ENCODE measurements around the gene ATP6V1C2. TPM values are rescaled to one million over a fixed set of nuclear protein-coding genes. Genes with fewer than 3 reads are reported as not detected.

ATP6V1C2 gene
- total RNA-seq, 1 experiment from 2014 or later = 0.40 TPM

DNA sequence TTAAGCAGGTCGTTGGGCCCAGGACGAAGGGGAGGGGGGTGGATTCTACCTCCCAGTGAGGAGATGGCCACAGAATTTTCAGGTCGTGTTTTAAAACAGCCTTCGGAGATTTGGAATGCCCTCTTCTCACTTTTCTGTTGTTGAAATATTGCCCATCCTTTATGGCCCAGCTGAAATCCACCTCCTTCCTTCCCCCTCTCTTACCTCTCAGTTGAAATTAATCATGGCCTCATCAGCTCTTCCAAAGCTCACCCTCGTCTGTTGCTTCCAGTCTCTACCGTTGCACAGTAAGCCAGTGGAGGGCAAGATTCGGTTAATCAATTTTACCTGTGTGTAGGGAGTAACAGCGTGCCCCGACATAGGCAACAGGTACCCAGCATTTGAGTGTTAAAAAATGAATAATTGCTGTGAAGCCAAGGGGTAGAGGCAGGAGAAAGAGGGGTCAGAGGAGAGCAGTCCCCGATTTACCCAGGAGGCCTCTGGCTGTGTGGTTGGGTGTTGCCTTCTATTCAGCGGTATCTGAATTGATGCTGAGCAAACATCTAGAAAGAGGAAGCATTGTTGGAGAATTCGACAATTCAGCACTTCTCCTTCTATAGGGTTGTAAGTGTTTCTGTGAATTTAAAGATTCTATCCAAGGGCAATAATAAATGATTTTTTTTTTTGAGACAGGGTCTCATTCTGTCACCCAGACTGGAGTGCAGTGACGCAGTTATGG lies 99.7 kb downstream of the ATP6V1C2 start:
- no TSS peak for BruUV-seq (replicated peaks)
- no peak for ATAC-seq
- Histone ChIP-seq H3K27me3 (ENCODE audit: low read length) (peaks cover 55% of the 10 kb centered on the region), H3K4me3 (ENCODE audit: low read length) (no peak overlapping the region), H4K20me1 (ENCODE audit: low read length) (no peaks in the 10 kb centered on the region), H3K9me2 (replicated peaks; ENCODE audit: low read length) (no peaks in the 10 kb centered on the region), H3F3A (ENCODE audit: low read length, unreplicated experiment) (no peaks in the 10 kb centered on the region), H3K36me3 (ENCODE audit: low read depth, low read length) (no peaks in the 10 kb centered on the region), H3K27ac (ENCODE audit: low read length) (no peak overlapping the region), H3K9ac (ENCODE audit: low read length) (no peak overlapping the region), H3K4me2 (ENCODE audit: low read length) (no peak overlapping the region), H3K9me3 (ENCODE audit: low read length) (no peaks in the 10 kb centered on the region), H3K4me1 (ENCODE audit: insufficient read depth, low read length) (no peaks in the 10 kb centered on the region), H2AFZ (ENCODE audit: low read length) (no peak overlapping the region), H3K79me2 (ENCODE audit: low read length) (no peaks in the 10 kb centered on the region)
- no peak for DNase-seq
- intact Hi-C loops (cut with micrococcal nuclease) = no loop called here
- ChIA-PET CTCF (no interaction called here), POLR2A (ENCODE audit: unreplicated experiment) (no interaction called here)
- TF ChIP-seq, protein P1, sequence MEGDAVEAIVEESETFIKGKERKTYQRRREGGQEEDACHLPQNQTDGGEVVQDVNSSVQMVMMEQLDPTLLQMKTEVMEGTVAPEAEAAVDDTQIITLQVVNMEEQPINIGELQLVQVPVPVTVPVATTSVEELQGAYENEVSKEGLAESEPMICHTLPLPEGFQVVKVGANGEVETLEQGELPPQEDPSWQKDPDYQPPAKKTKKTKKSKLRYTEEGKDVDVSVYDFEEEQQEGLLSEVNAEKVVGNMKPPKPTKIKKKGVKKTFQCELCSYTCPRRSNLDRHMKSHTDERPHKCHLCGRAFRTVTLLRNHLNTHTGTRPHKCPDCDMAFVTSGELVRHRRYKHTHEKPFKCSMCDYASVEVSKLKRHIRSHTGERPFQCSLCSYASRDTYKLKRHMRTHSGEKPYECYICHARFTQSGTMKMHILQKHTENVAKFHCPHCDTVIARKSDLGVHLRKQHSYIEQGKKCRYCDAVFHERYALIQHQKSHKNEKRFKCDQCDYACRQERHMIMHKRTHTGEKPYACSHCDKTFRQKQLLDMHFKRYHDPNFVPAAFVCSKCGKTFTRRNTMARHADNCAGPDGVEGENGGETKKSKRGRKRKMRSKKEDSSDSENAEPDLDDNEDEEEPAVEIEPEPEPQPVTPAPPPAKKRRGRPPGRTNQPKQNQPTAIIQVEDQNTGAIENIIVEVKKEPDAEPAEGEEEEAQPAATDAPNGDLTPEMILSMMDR (conservative IDR thresholded peaks at IDR 0.05; ENCODE audit: low read depth, low read length) = no peak
- TF ChIP-seq EZH2phosphoT487 (IDR thresholded peaks at IDR 0.05; ENCODE audit: borderline replicate concordance, low read length) = no peak
- TF ChIP-seq EZH2 (IDR thresholded peaks at IDR 0.05; ENCODE audit: low read length, unreplicated experiment) = no peak

DNA sequence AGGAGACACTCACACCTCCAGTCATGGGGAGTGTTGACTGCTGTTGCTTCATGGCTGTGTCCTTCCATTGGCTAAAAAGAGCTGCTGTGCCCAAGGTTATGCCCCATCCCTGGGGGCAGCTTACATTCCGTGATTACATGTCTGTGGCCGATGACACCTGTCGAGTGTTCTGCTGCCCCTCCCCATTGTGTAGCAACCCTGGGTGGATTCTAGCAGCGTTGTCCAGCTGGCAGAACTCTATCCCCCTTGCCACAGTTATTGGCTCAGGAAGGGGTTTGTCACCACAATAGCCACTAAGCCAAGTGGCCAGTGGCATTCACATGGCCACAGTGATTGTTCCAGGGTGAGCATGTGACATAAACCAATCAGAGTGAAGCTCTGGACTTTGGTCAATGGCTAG lies 102.8 kb downstream of the ATP6V1C2 start:
- H3K36me3 ChIP-seq (ENCODE audit: low read depth, low read length) = no peaks in the 10 kb centered on the region
- H3F3A ChIP-seq (ENCODE audit: low read length, unreplicated experiment) = no peaks in the 10 kb centered on the region
- no peaks in the 10 kb centered on the region for H4K20me1 ChIP-seq (ENCODE audit: low read length)
- no peaks in the 10 kb centered on the region for H3K9me2 ChIP-seq (replicated peaks; ENCODE audit: low read length)
- H2AFZ ChIP-seq (ENCODE audit: low read length) = no peak overlapping the region
- POLR2A ChIA-PET (ENCODE audit: unreplicated experiment) = no interaction called here
- no TSS peak for BruUV-seq (replicated peaks)
- H3K4me2 ChIP-seq (ENCODE audit: low read length) = no peak overlapping the region
- ATAC-seq (no peak), DNase-seq (no peak)
- no peaks in the 10 kb centered on the region for H3K4me1 ChIP-seq (ENCODE audit: insufficient read depth, low read length)
- H3K9ac ChIP-seq (ENCODE audit: low read length) = no peak overlapping the region
- H3K4me3 ChIP-seq (ENCODE audit: low read length) = no peak overlapping the region
- no peak overlapping the region for H3K27ac ChIP-seq (ENCODE audit: low read length)
- TF ChIP-seq, protein P1 (conservative IDR thresholded peaks at IDR 0.05; ENCODE audit: low read depth, low read length) = no peak
- peaks cover 54% of the 10 kb centered on the region for H3K27me3 ChIP-seq (ENCODE audit: low read length)
- intact Hi-C loops (cut with micrococcal nuclease) = no loop called here
- no peaks in the 10 kb centered on the region for H3K79me2 ChIP-seq (ENCODE audit: low read length)
- H3K9me3 ChIP-seq (ENCODE audit: low read length) = no peaks in the 10 kb centered on the region
- CTCF ChIA-PET = no interaction called here

DNA sequence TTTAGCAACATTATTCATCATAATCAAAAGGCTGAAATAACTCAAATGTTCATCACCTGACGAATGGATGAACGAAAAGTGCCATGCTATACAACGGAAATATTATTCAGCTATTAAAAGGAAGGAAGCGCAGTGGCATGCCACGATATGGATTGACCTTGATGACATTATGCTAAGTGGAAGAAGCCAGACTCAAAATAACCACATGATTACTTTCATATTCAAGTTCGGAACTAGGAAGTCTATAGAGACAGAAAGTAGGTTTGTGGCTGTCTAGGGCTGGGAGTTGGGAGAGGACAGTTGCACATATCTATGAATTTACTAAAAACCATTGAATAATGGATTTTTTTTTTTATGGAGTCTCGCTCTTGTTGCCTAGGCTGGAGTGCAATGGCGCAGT lies 104.6 kb downstream of the ATP6V1C2 start:
- no peaks in the 10 kb centered on the region for H3K36me3 ChIP-seq (ENCODE audit: low read depth, low read length)
- CTCF ChIA-PET = interaction anchor here (0.7 kb wide), 1 partner anchor 9 kb away, joined by 4 read pairs; no protein-coding TSS in a partner anchor
- no peaks in the 10 kb centered on the region for H3K9me2 ChIP-seq (replicated peaks; ENCODE audit: low read length)
- DNase-seq (no peak), ATAC-seq (no peak)
- no peaks in the 10 kb centered on the region for H3K79me2 ChIP-seq (ENCODE audit: low read length)
- no peaks in the 10 kb centered on the region for H3K4me1 ChIP-seq (ENCODE audit: insufficient read depth, low read length)
- H3K4me3 ChIP-seq (ENCODE audit: low read length) = no peak overlapping the region
- intact Hi-C loops (cut with micrococcal nuclease) = no loop called here
- peaks cover 39% of the 10 kb centered on the region; the same call in 1 of the 2 replicates for H3K27me3 ChIP-seq (ENCODE audit: low read length)
- TF ChIP-seq, protein P1 (conservative IDR thresholded peaks at IDR 0.05; ENCODE audit: low read depth, low read length) = no peak
- TF ChIP-seq EZH2phosphoT487 (IDR thresholded peaks at IDR 0.05; ENCODE audit: borderline replicate concordance, low read length) (no peak), EZH2 (IDR thresholded peaks at IDR 0.05; ENCODE audit: low read length, unreplicated experiment) (no peak)
- no peak overlapping the region for H2AFZ ChIP-seq (ENCODE audit: low read length)
- POLR2A ChIA-PET (ENCODE audit: unreplicated experiment) = interaction anchor here (0.5 kb wide), 1 partner anchor 13 kb away, joined by 5 read pairs; no protein-coding TSS in a partner anchor
- no peaks in the 10 kb centered on the region for H3F3A ChIP-seq (ENCODE audit: low read length, unreplicated experiment)
- no peak overlapping the region for H3K27ac ChIP-seq (ENCODE audit: low read length)
- H3K4me2 ChIP-seq (ENCODE audit: low read length) = no peak overlapping the region
- H4K20me1 ChIP-seq (ENCODE audit: low read length) = no peaks in the 10 kb centered on the region
- no peaks in the 10 kb centered on the region for H3K9me3 ChIP-seq (ENCODE audit: low read length)
- BruUV-seq (replicated peaks) = no TSS peak
- H3K9ac ChIP-seq (ENCODE audit: low read length) = no peak overlapping the region
